Measurements from ENCODE around the gene GLYAT. TPM values are rescaled to one million over a fixed set of nuclear protein-coding genes. Genes with fewer than 3 reads are reported as not detected.

GLYAT gene
- total RNA-seq, 1 experiment from 2014 or later = 0.39 TPM

DNA sequence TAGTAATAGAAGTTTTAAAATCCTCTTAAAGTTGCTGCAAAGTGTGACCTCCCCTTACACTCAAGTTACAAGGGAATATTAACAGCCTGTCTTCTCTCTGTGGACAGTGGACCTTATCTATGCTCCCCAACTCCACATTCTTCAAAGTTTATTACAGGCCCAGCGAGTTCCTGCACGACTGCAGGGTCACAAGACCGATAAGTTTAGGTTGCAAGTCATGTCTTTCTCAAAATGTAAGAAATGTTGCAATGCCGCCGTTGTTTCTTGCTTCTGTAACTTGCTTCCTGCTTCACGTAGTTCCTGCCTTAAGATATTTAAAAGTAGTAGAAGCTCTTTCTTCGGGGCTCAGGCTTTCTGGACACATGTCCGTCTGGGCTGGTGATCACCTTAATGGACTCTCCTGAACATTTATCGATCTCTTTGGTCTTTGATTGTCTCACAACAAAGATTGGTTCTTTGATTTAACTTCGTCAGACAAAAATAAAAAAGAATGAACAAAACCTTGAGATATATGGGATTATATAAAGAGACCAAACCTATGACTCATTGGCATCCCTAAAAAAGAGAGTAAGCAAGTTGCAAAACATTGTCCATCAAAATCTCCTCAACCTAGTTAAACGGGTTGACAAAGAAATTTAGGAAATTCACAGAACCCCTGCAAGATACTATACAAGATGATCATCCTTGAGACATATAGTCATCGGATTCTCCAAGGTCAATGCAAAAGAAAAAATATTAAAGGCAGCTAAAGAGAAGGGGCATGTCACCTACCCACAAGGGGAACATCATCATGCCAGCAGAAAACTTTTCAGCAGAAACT lies 45.4 kb upstream of the GLYAT start:
- Histone ChIP-seq H3K27ac (ENCODE audit: low read depth, low read length, poor library complexity, severe bottlenecking) (no peak overlapping the region), H3K9me3 (ENCODE audit: low read depth, low read length, poor library complexity, severe bottlenecking) (no peaks in the 10 kb centered on the region), H3K4me3 (ENCODE audit: low read depth, low read length, poor library complexity, severe bottlenecking) (no peak overlapping the region), H3K4me1 (ENCODE audit: insufficient read depth, low read length, poor library complexity, severe bottlenecking) (no peaks in the 10 kb centered on the region), H3K36me3 (ENCODE audit: insufficient read depth, low read length, poor library complexity, severe bottlenecking) (no peaks in the 10 kb centered on the region), H3K27me3 (replicated peaks; ENCODE audit: insufficient read depth, low read depth, low read length, poor library complexity) (no peaks in the 10 kb centered on the region)
- no peak for TF ChIP-seq EZH2 (IDR thresholded peaks at IDR 0.05; ENCODE audit: borderline replicate concordance, low read depth, low read length, poor library complexity, severe bottlenecking)
- TF ChIP-seq, protein P1, sequence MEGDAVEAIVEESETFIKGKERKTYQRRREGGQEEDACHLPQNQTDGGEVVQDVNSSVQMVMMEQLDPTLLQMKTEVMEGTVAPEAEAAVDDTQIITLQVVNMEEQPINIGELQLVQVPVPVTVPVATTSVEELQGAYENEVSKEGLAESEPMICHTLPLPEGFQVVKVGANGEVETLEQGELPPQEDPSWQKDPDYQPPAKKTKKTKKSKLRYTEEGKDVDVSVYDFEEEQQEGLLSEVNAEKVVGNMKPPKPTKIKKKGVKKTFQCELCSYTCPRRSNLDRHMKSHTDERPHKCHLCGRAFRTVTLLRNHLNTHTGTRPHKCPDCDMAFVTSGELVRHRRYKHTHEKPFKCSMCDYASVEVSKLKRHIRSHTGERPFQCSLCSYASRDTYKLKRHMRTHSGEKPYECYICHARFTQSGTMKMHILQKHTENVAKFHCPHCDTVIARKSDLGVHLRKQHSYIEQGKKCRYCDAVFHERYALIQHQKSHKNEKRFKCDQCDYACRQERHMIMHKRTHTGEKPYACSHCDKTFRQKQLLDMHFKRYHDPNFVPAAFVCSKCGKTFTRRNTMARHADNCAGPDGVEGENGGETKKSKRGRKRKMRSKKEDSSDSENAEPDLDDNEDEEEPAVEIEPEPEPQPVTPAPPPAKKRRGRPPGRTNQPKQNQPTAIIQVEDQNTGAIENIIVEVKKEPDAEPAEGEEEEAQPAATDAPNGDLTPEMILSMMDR (conservative IDR thresholded peaks at IDR 0.05; ENCODE audit: low read depth, low read length) = no peak
- CTCF ChIA-PET = no interaction called here
- DNase-seq (ENCODE audit: low spot score) = no peak
- intact Hi-C loops (cut with micrococcal nuclease; ENCODE audit: unreplicated experiment) = no loop called here
- no TSS peak for BruUV-seq (replicated peaks)
- POLR2A ChIA-PET (ENCODE audit: low non-redundant PET) = no interaction called here

DNA sequence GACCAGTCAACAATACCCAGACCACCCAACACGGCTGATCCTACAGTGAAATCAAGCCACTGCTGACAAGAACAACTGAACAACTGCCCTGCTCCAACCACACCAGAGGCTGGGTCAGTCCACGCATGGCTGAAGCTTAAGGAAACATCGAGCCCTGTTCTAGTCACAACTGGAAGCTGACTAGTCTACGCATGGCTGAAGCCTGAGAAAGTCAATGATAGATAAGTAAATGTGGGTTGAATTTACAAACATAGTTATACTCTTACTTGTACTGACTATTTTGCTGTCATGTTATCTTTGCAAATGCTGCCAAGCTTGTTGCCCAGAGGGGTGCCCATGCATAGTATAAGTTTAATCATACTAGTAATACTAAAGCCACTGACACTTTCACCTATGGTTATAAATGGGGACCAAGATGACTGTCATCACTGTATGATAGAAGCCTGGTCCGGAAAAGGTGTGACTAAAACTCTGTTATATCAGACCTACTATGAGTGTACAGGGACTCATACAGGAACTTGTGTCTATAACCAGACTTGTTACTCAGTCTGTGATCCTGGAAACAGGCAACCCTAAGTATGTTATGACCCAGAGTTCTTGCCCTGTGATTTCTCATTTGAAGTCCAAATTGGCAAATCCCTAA lies 43.4 kb upstream of the GLYAT start:
- BruUV-seq (replicated peaks) = no TSS peak

DNA sequence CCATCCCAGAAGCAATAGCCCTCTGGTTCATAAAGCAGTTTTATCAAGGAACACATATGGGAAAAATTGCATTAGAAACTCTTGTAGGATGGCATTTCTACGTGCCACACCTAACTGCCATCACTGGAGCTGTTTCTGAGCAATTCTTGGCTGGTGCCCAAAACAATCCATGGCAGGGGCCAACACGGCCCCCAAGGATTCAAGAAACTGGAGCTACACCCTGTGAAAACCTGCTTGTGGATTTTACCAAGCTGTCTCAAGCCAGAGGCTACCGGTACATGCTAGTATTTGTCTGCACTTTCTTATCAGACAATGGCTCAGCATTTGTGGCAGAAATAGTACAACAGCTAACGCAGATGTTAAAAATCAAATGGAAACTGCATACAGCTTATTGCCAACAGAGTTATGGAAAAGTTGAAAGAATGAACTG lies 42.4 kb upstream of the GLYAT start:
- Histone ChIP-seq H3K27ac (ENCODE audit: low read depth, low read length, poor library complexity, severe bottlenecking) (no peak overlapping the region), H3K27me3 (replicated peaks; ENCODE audit: insufficient read depth, low read depth, low read length, poor library complexity) (no peaks in the 10 kb centered on the region), H3K4me3 (ENCODE audit: low read depth, low read length, poor library complexity, severe bottlenecking) (no peak overlapping the region), H3K4me1 (ENCODE audit: insufficient read depth, low read length, poor library complexity, severe bottlenecking) (no peaks in the 10 kb centered on the region), H3K9me3 (ENCODE audit: low read depth, low read length, poor library complexity, severe bottlenecking) (no peaks in the 10 kb centered on the region), H3K36me3 (ENCODE audit: insufficient read depth, low read length, poor library complexity, severe bottlenecking) (no peaks in the 10 kb centered on the region)
- intact Hi-C loops (cut with micrococcal nuclease; ENCODE audit: unreplicated experiment) = no loop called here
- POLR2A ChIA-PET (ENCODE audit: low non-redundant PET) = no interaction called here
- TF ChIP-seq, protein P1 (conservative IDR thresholded peaks at IDR 0.05; ENCODE audit: low read depth, low read length) = no peak
- no peak for TF ChIP-seq EZH2 (IDR thresholded peaks at IDR 0.05; ENCODE audit: borderline replicate concordance, low read depth, low read length, poor library complexity, severe bottlenecking)
- BruUV-seq (replicated peaks) = no TSS peak
- CTCF ChIA-PET = no interaction called here
- no peak for DNase-seq (ENCODE audit: low spot score)

More for the DNA sequence above, 43.4 kb upstream of the GLYAT start:
- POLR2A ChIA-PET (ENCODE audit: low non-redundant PET) = no interaction called here
- no peak for TF ChIP-seq EZH2 (IDR thresholded peaks at IDR 0.05; ENCODE audit: borderline replicate concordance, low read depth, low read length, poor library complexity, severe bottlenecking)
- TF ChIP-seq, protein P1 (conservative IDR thresholded peaks at IDR 0.05; ENCODE audit: low read depth, low read length) = no peak
- Histone ChIP-seq H3K27me3 (replicated peaks; ENCODE audit: insufficient read depth, low read depth, low read length, poor library complexity) (no peaks in the 10 kb centered on the region), H3K4me1 (ENCODE audit: insufficient read depth, low read length, poor library complexity, severe bottlenecking) (no peaks in the 10 kb centered on the region), H3K9me3 (ENCODE audit: low read depth, low read length, poor library complexity, severe bottlenecking) (no peaks in the 10 kb centered on the region), H3K36me3 (ENCODE audit: insufficient read depth, low read length, poor library complexity, severe bottlenecking) (no peaks in the 10 kb centered on the region), H3K27ac (ENCODE audit: low read depth, low read length, poor library complexity, severe bottlenecking) (no peak overlapping the region), H3K4me3 (ENCODE audit: low read depth, low read length, poor library complexity, severe bottlenecking) (no peak overlapping the region)
- intact Hi-C loops (cut with micrococcal nuclease; ENCODE audit: unreplicated experiment) = no loop called here
- DNase-seq (ENCODE audit: low spot score) = no peak
- CTCF ChIA-PET = no interaction called here

Measured in A673 (cell line).